GM23338 (cell line): ENCODE results near the gene LIPA. TPM values are rescaled to one million over a fixed set of nuclear protein-coding genes. Genes with fewer than 3 reads are reported as not detected.

Source experiments
- ATAC-seq: fragments of 200-7000 bp; cut with Tn5 transposase; 3 replicates; pipeline ENCODE4 v1.9.1; 2020
- DNase-seq: peaks from one replicate; pipeline ENCODE4 v3.0.0-alpha.2; 2015; ENCODE audit warnings: low spot score
- H2AFZ ChIP-seq: fragments of 200-600 bp; sonication (generic); 2 replicates; pipeline ENCODE4 v1.8.0; 2016; ENCODE audit warnings: antibody characterized with exemption, mild to moderate bottlenecking, moderate library complexity
- H3F3A ChIP-seq: fragments of 200-600 bp; sonication (generic); replicated peaks from 2 replicates; pipeline ENCODE4 v1.8.0; 2017; ENCODE audit warnings: antibody characterized with exemption, mixed run types, low read depth
- H3K27ac ChIP-seq: fragments of 200-600 bp; sonication (generic); 2 replicates; pipeline ENCODE4 v1.6.1; 2016; ENCODE audit warnings: low read depth
- H3K27me3 ChIP-seq: fragments of 200-600 bp; sonication (generic); 2 replicates; pipeline ENCODE4 v1.8.0; 2016; ENCODE audit warnings: mild to moderate bottlenecking, mixed run types, moderate library complexity; ENCODE audit not compliant: insufficient read depth
- H3K36me3 ChIP-seq: fragments of 200-600 bp; sonication (generic); 2 replicates; pipeline ENCODE4 v1.8.0; 2016; ENCODE audit warnings: mild to moderate bottlenecking; ENCODE audit not compliant: insufficient read depth
- H3K4me1 ChIP-seq: fragments of 200-600 bp; sonication (generic); 2 replicates; pipeline ENCODE4 v1.8.0; 2016; ENCODE audit warnings: mild to moderate bottlenecking, moderate library complexity; ENCODE audit not compliant: insufficient read depth
- H3K4me2 ChIP-seq: fragments of 200-600 bp; sonication (generic); 2 replicates; pipeline ENCODE4 v1.7.1; 2017; ENCODE audit warnings: mixed run types
- H3K4me3 ChIP-seq: fragments of 200-600 bp; sonication (generic); 2 replicates; pipeline ENCODE4 v1.6.1; 2016; ENCODE audit warnings: mixed run types
- H3K79me2 ChIP-seq: fragments of 200-600 bp; sonication (generic); replicated peaks from 2 replicates; pipeline ENCODE4 v1.8.0; 2017; ENCODE audit warnings: mild to moderate bottlenecking; ENCODE audit not compliant: insufficient read depth
- H3K9me2 ChIP-seq: fragments of 200-600 bp; sonication (generic); 2 replicates; pipeline ENCODE4 v1.8.0; 2017; ENCODE audit not compliant: insufficient read depth
- H4K20me1 ChIP-seq: fragments of 200-600 bp; sonication (generic); replicated peaks from 2 replicates; pipeline ENCODE4 v1.8.0; 2017; ENCODE audit warnings: mild to moderate bottlenecking; ENCODE audit not compliant: insufficient read depth
- H3K27ac Mint-ChIP-seq: 2 replicates; pipeline ENCODE4 v1.8.0; 2020; ENCODE audit warnings: inconsistent platforms, mild to moderate bottlenecking, moderate library complexity, mixed read lengths
- H3K27me3 Mint-ChIP-seq: 3 replicates; pipeline ENCODE4 v1.8.0; 2022; ENCODE audit warnings: low read depth, mild to moderate bottlenecking, moderate library complexity, mixed read lengths, inconsistent platforms; ENCODE audit not compliant: insufficient read depth, poor library complexity
- H3K36me3 Mint-ChIP-seq: 3 replicates; pipeline ENCODE4 v1.8.0; 2021; ENCODE audit warnings: low read depth, mild to moderate bottlenecking, inconsistent platforms, moderate library complexity, mixed read lengths
- H3K4me1 Mint-ChIP-seq: 3 replicates; pipeline ENCODE4 v1.8.0; 2020; ENCODE audit warnings: mild to moderate bottlenecking, inconsistent platforms, mixed read lengths
- H3K4me3 Mint-ChIP-seq: 3 replicates; pipeline ENCODE4 v1.8.0; 2021; ENCODE audit warnings: moderate library complexity, mild to moderate bottlenecking, inconsistent platforms, mixed read lengths
- H3K9me3 Mint-ChIP-seq: 3 replicates; pipeline ENCODE4 v1.8.0; 2020; ENCODE audit warnings: moderate library complexity, mild to moderate bottlenecking, inconsistent platforms, mixed read lengths
- CREB1 ChIP-seq: fragments of 250-450 bp; sonication (Bioruptor Pico); IDR thresholded peaks from 2 replicates; pipeline ENCODE4 v1.5.0; 2020; ENCODE audit warnings: low read depth, mild to moderate bottlenecking, moderate library complexity
- CTCF ChIP-seq, 2 experiments: fragments of 200-600 bp in 1 of 2; sonication (generic) in 1 of 2; conservative IDR thresholded peaks; 2 replicates each; pipeline versions ENCODE4 v1.5.1 to v1.6.1; 2016 to 2017; ENCODE audit warnings: antibody characterized with exemption in 2 of 2, low read depth in 2 of 2, mild to moderate bottlenecking in 2 of 2, moderate library complexity in 1 of 2
- ETS1 ChIP-seq: IDR thresholded peaks from 2 replicates; pipeline ENCODE4 v1.6.1; 2016; ENCODE audit warnings: antibody characterized with exemption
- EZH2 ChIP-seq: fragments of 200-600 bp; sonication (generic); IDR thresholded peaks from one replicate; pipeline ENCODE4 v1.8.0; 2017; ENCODE audit warnings: antibody characterized with exemption, mild to moderate bottlenecking, low read depth; ENCODE audit not compliant: unreplicated experiment
- EZH2phosphoT487 ChIP-seq: fragments of 200-600 bp; sonication (generic); IDR thresholded peaks from one replicate; pipeline ENCODE4 v1.8.1; 2018; ENCODE audit warnings: antibody characterized with exemption; ENCODE audit not compliant: unreplicated experiment
- JUNB ChIP-seq: IDR thresholded peaks from one replicate; pipeline ENCODE4 v1.6.1; 2016; ENCODE audit warnings: antibody characterized with exemption; ENCODE audit not compliant: unreplicated experiment
- NANOG ChIP-seq: IDR thresholded peaks from 2 replicates; pipeline ENCODE4 v1.6.1; 2016; ENCODE audit warnings: antibody characterized with exemption, borderline replicate concordance
- POLR2AphosphoS5 ChIP-seq: IDR thresholded peaks from 2 replicates; pipeline ENCODE4 v1.6.1; 2016; ENCODE audit warnings: antibody characterized with exemption, low read depth
- REST ChIP-seq: IDR thresholded peaks from one replicate; pipeline ENCODE4 v1.6.1; 2018; ENCODE audit warnings: antibody characterized with exemption; ENCODE audit not compliant: unreplicated experiment
- STAT1 ChIP-seq: IDR thresholded peaks from one replicate; pipeline ENCODE4 v1.6.1; 2016; ENCODE audit warnings: antibody characterized with exemption; ENCODE audit not compliant: unreplicated experiment
- ZNF114 ChIP-seq: fragments of 250-450 bp; sonication (Bioruptor Pico); IDR thresholded peaks from 2 replicates; pipeline ENCODE4 v1.5.0; 2020; ENCODE audit warnings: mild to moderate bottlenecking, moderate library complexity
- ZNF331 ChIP-seq: fragments of 250-450 bp; sonication (Bioruptor Pico); IDR thresholded peaks from 2 replicates; pipeline ENCODE4 v1.5.0; 2020; ENCODE audit warnings: low read depth, mild to moderate bottlenecking, moderate library complexity
- ZNF462 ChIP-seq: fragments of 250-450 bp; sonication (Bioruptor Pico); IDR thresholded peaks from 2 replicates; pipeline ENCODE4 v1.5.0; 2020; ENCODE audit warnings: mild to moderate bottlenecking, moderate library complexity
- polyA plus RNA-seq: library from polyadenylated mRNA; unstranded; fragments of >200 nt; fragmentation: Nextera tagmentation; extraction: Ambion mirVana; gene quantifications from 2 replicates; pipeline ENCODE4 v1.2.1, GENCODE V29; 2016
- total RNA-seq: library from RNA; depleted of rRNA; stranded (reverse); fragments of >200 nt; shearing (Covaris generic); gene quantifications from 2 replicates; pipeline ENCODE4 v1.2.3, GENCODE V29; 2014

LIPA gene
- total and polyA plus RNA-seq, 2 experiments from 2014 or later = 37.8 to 86.3 TPM

- H3K36me3 ChIP-seq = no peaks in the 10 kb centered on the region
- H2AFZ ChIP-seq = peak overlapping the region; percentile 19; the same call in 1 of the 2 replicates
- no peak overlapping the region for H3K4me2 ChIP-seq
- H3K79me2 ChIP-seq = no peaks in the 10 kb centered on the region
- no peaks in the 10 kb centered on the region for H3K27me3 ChIP-seq
- H3K27me3 Mint-ChIP-seq = no peaks in the 10 kb centered on the region
- H3K9me2 ChIP-seq = peaks cover 15% of the 10 kb centered on the region; the same call in 1 of the 2 replicates
- no peaks in the 10 kb centered on the region for H4K20me1 ChIP-seq
- no peak overlapping the region for H3K27ac ChIP-seq
- ATAC-seq (no peak), DNase-seq (no peak)
- H3K4me3 Mint-ChIP-seq = no peak overlapping the region
- TF ChIP-seq CTCF (conservative IDR thresholded peaks at IDR 0.05; ENCODE audit: low read depth in 2 of 2) (no peak), ZNF331 (CRISPR knock-in tag) (no peak), EZH2 (no peak), ZNF114 (CRISPR knock-in tag) (no peak), REST (no peak), STAT1 (no peak), ETS1 (no peak), POLR2AphosphoS5 (no peak), ZNF462 (no peak), NANOG (no peak), CREB1 (CRISPR knock-in tag) (no peak), JUNB (no peak), EZH2phosphoT487 (no peak)
- no peaks in the 10 kb centered on the region; the same call in 2 of the 3 replicates for H3K9me3 Mint-ChIP-seq
- no peaks in the 10 kb centered on the region for H3F3A ChIP-seq
- H3K4me3 ChIP-seq = no peak overlapping the region
- H3K36me3 Mint-ChIP-seq = no peaks in the 10 kb centered on the region
- H3K27ac Mint-ChIP-seq = no peak overlapping the region
- H3K4me1 ChIP-seq = peaks cover 3% of the 10 kb centered on the region; the same call in 1 of the 2 replicates
- H3K4me1 Mint-ChIP-seq = peaks cover 18% of the 10 kb centered on the region
These were observed 83.7 kb downstream of the LIPA start for GRCh38 chr10:89167915-89168314.
